GM19043 (cell line): ENCODE measurements around the gene MAFF.
"Not testable (repeated sequence)": the region's sequence is repeated elsewhere in the genome, so short reads cannot be mapped to it uniquely, and the experiment has no call there.

Experiments used
- ATAC-seq: cut with Tn5 transposase; IDR thresholded peaks from one replicate; pipeline ENCODE4 v1.9.1; 2021; ENCODE audit warnings: low read depth; ENCODE audit not compliant: unreplicated experiment

Gene MAFF

GRCh38 chr22:38221908-38222796 is 20.4 kb downstream of the MAFF start:
- ATAC-seq: no peak

- no peak for ATAC-seq
These were observed 21.0 kb downstream of the MAFF start for GRCh38 chr22:38222797-38223119.

GRCh38 chr22:38223289-38223960 is 21.6 kb downstream of the MAFF start:
- ATAC-seq: no peak

- ATAC-seq: no peak
These were observed 25.3 kb downstream of the MAFF start for GRCh38 chr22:38226853-38227649.

GRCh38 chr22:38228326-38228872 is 26.6 kb downstream of the MAFF start:
- ATAC-seq: no peak

GRCh38 chr22:38228873-38229740 is 27.3 kb downstream of the MAFF start:
- no peak for ATAC-seq

- no peak for ATAC-seq
These were observed 28.5 kb downstream of the MAFF start for GRCh38 chr22:38230108-38230825.

- ATAC-seq: no peak
These were observed 29.1 kb downstream of the MAFF start for GRCh38 chr22:38230916-38231315.

GRCh38 chr22:38232196-38232595 is 30.4 kb downstream of the MAFF start:
- no peak for ATAC-seq

GRCh38 chr22:38233427-38233826 is 31.6 kb downstream of the MAFF start:
- ATAC-seq: no peak

- not testable (repeated sequence) for ATAC-seq
These were observed 32.1 kb downstream of the MAFF start for GRCh38 chr22:38233856-38234255.

GRCh38 chr22:38235240-38235850 is 33.6 kb downstream of the MAFF start:
- ATAC-seq: no peak

- ATAC-seq: no peak
These were observed 35.0 kb downstream of the MAFF start for GRCh38 chr22:38236786-38237185.

GRCh38 chr22:38238519-38239071 is 36.8 kb downstream of the MAFF start:
- ATAC-seq: no peak

- ATAC-seq: no peak
These were observed 37.4 kb downstream of the MAFF start for GRCh38 chr22:38239101-38239761.

GRCh38 chr22:38240734-38241252 is 39.0 kb downstream of the MAFF start:
- no peak for ATAC-seq

- no peak for ATAC-seq
These were observed 41.4 kb downstream of the MAFF start for GRCh38 chr22:38243007-38243765.
